Astrocyte (in vitro differentiated cells and primary cell): Measurements from ENCODE around the gene GBA3. TPM values are rescaled to one million over a fixed set of nuclear protein-coding genes. Genes with fewer than 3 reads are reported as not detected.

Source experiments
- DNase-seq: peaks from one replicate; pipeline ENCODE4 v3.0.0-alpha.2; 2010; ENCODE audit warnings: low read depth
- FAIRE-seq: peaks from 2 replicates; lab custom pipeline; 2011; peaks lifted over from hg19 to GRCh38; lab: Jason Lieb, UNC
- H2AFZ ChIP-seq: 2 replicates; pipeline ENCODE4 v1.6.0; 2012; ENCODE audit warnings: low read depth, low read length, inconsistent platforms
- H3K27ac ChIP-seq: 2 replicates; pipeline ENCODE4 v1.5.1; 2011; ENCODE audit warnings: low read depth, low read length, inconsistent platforms
- H3K27me3 ChIP-seq: 2 replicates; pipeline ENCODE4 v1.6.0; 2011; ENCODE audit warnings: low read length, inconsistent platforms; ENCODE audit not compliant: insufficient read depth
- H3K36me3 ChIP-seq: 2 replicates; pipeline ENCODE4 v1.5.1; 2011; ENCODE audit warnings: low read length, inconsistent platforms; ENCODE audit not compliant: insufficient read depth
- H3K4me1 ChIP-seq: 2 replicates; pipeline ENCODE4 v1.5.1; 2011; ENCODE audit warnings: low read length, inconsistent platforms; ENCODE audit not compliant: insufficient read depth
- H3K4me2 ChIP-seq: 2 replicates; pipeline ENCODE4 v1.6.0; 2012; ENCODE audit warnings: low read length, inconsistent platforms
- H3K4me3 ChIP-seq: 2 replicates; pipeline ENCODE4 v1.5.1; 2011; ENCODE audit warnings: low read depth, mild to moderate bottlenecking, low read length, inconsistent platforms; ENCODE audit not compliant: insufficient read depth
- H3K79me2 ChIP-seq: 2 replicates; pipeline ENCODE4 v1.6.0; 2012; ENCODE audit warnings: mild to moderate bottlenecking, low read length, inconsistent platforms; ENCODE audit not compliant: insufficient read depth
- H3K9ac ChIP-seq: 2 replicates; pipeline ENCODE4 v1.6.0; 2012; ENCODE audit warnings: mild to moderate bottlenecking, low read length, inconsistent platforms
- H3K9me3 ChIP-seq: 2 replicates; pipeline ENCODE4 v1.5.1; 2012; ENCODE audit warnings: low read depth, mild to moderate bottlenecking, low read length, inconsistent platforms; ENCODE audit not compliant: insufficient read depth
- H4K20me1 ChIP-seq: 2 replicates; pipeline ENCODE4 v1.6.0; 2012; ENCODE audit warnings: low read length, inconsistent platforms; ENCODE audit not compliant: insufficient read depth
- H3K27ac Mint-ChIP-seq: one replicate; pipeline ENCODE4 v1.8.0; 2021; ENCODE audit warnings: mild to moderate bottlenecking, mixed read lengths; ENCODE audit not compliant: unreplicated experiment
- H3K27me3 Mint-ChIP-seq: one replicate; pipeline ENCODE4 v1.8.0; 2021; ENCODE audit warnings: low read depth, mixed read lengths; ENCODE audit not compliant: unreplicated experiment
- H3K36me3 Mint-ChIP-seq: one replicate; pipeline ENCODE4 v1.8.0; 2021; ENCODE audit warnings: low read depth, mixed read lengths; ENCODE audit not compliant: unreplicated experiment
- H3K4me1 Mint-ChIP-seq: one replicate; pipeline ENCODE4 v1.8.0; 2021; ENCODE audit warnings: low read depth, mixed read lengths; ENCODE audit not compliant: unreplicated experiment
- H3K4me3 Mint-ChIP-seq: one replicate; pipeline ENCODE4 v1.8.0; 2021; ENCODE audit warnings: mild to moderate bottlenecking, moderate library complexity, mixed read lengths; ENCODE audit not compliant: unreplicated experiment
- H3K9me3 Mint-ChIP-seq: one replicate; pipeline ENCODE4 v1.8.0; 2021; ENCODE audit warnings: mild to moderate bottlenecking, mixed read lengths; ENCODE audit not compliant: unreplicated experiment
- EZH2 ChIP-seq: IDR thresholded peaks from 2 replicates; pipeline ENCODE4 v1.6.1; 2012; ENCODE audit warnings: mild to moderate bottlenecking, low read length, inconsistent platforms; ENCODE audit not compliant: insufficient read depth
- total RNA-seq: library from RNA; stranded (reverse); gene quantifications from 2 replicates; pipeline ENCODE4 v1.2.1, GENCODE V29; 2021
- TF ChIP-seq, protein P1 (sequence below): IDR thresholded peaks from 2 replicates; pipeline ENCODE4 v1.5.1; 2011; ENCODE audit warnings: low read depth, mild to moderate bottlenecking, inconsistent platforms, low read length, moderate library complexity; ENCODE audit not compliant: insufficient read depth

GBA3 gene
- total RNA-seq, 1 donor from 2014 or later: not detected

DNA sequence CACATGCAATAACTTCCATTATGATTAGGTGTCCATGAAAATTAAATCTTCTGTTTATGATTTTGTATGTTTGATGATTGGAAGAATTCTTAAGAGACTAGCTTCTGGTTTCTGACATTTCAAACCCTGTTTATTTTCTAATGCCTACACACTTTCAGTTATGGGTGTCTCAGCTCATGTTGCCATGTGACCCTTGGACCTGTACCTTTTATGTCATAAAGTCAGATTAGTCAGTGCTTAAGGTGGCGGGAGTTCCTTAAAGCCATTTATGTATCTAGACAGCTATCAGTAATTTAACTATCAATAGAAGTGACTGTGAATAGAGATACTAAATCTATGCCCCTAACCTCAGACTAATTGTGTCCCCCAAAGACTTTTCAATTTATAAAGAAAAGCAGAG is 155.6 kb downstream of the GBA3 start:
- Histone ChIP-seq H3K4me2 (no peak overlapping the region), H3K4me3 (no peak overlapping the region), H3K27ac (no peak overlapping the region), H3K9me3 (no peaks in the 10 kb centered on the region), H3K36me3 (no peaks in the 10 kb centered on the region), H3K79me2 (no peaks in the 10 kb centered on the region), H3K4me1 (no peaks in the 10 kb centered on the region), H3K27me3 (no peaks in the 10 kb centered on the region), H4K20me1 (no peaks in the 10 kb centered on the region), H3K9ac (no peak overlapping the region), H2AFZ (no peak overlapping the region)
- no peaks in the 10 kb centered on the region for H3K36me3 Mint-ChIP-seq
- no peaks in the 10 kb centered on the region for H3K4me1 Mint-ChIP-seq
- FAIRE-seq (no peak), DNase-seq (no peak)
- no peaks in the 10 kb centered on the region for H3K9me3 Mint-ChIP-seq
- TF ChIP-seq, protein P1, sequence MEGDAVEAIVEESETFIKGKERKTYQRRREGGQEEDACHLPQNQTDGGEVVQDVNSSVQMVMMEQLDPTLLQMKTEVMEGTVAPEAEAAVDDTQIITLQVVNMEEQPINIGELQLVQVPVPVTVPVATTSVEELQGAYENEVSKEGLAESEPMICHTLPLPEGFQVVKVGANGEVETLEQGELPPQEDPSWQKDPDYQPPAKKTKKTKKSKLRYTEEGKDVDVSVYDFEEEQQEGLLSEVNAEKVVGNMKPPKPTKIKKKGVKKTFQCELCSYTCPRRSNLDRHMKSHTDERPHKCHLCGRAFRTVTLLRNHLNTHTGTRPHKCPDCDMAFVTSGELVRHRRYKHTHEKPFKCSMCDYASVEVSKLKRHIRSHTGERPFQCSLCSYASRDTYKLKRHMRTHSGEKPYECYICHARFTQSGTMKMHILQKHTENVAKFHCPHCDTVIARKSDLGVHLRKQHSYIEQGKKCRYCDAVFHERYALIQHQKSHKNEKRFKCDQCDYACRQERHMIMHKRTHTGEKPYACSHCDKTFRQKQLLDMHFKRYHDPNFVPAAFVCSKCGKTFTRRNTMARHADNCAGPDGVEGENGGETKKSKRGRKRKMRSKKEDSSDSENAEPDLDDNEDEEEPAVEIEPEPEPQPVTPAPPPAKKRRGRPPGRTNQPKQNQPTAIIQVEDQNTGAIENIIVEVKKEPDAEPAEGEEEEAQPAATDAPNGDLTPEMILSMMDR: no peak
- no peak for TF ChIP-seq EZH2
- H3K4me3 Mint-ChIP-seq: no peak overlapping the region
- H3K27ac Mint-ChIP-seq: no peak overlapping the region
- H3K27me3 Mint-ChIP-seq: no peaks in the 10 kb centered on the region

DNA sequence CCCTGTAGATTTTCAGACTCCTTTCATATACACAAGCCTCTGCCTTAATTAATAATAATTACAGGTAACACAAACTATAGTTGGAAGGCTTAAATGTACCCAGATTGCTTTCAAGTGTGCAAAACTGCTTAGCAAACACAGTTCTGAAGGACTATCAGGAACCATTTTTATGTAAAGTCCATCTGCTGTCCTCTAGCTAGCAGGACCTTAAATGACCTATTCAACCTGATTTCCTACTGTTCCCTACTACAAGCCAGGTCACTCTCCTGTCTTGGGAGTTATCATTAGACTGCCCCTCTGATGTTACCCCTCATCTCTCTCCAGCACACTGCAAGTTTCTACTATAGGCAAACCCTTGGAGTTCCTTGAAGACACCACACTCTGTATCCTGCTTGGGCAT is 157.3 kb downstream of the GBA3 start:
- Mint-ChIP-seq H3K36me3 (no peaks in the 10 kb centered on the region), H3K9me3 (no peaks in the 10 kb centered on the region), H3K27me3 (no peaks in the 10 kb centered on the region), H3K4me3 (no peak overlapping the region), H3K4me1 (no peaks in the 10 kb centered on the region), H3K27ac (no peak overlapping the region)
- no peak for DNase-seq
- TF ChIP-seq, protein P1: no peak
- no peaks in the 10 kb centered on the region for H3K27me3 ChIP-seq
- no peak for FAIRE-seq
- H4K20me1 ChIP-seq: no peaks in the 10 kb centered on the region
- no peaks in the 10 kb centered on the region for H3K9me3 ChIP-seq
- no peak overlapping the region for H3K27ac ChIP-seq
- H3K36me3 ChIP-seq: no peaks in the 10 kb centered on the region
- no peak overlapping the region for H3K4me3 ChIP-seq
- H3K79me2 ChIP-seq: no peaks in the 10 kb centered on the region
- no peak overlapping the region for H3K9ac ChIP-seq
- H2AFZ ChIP-seq: no peak overlapping the region
- H3K4me1 ChIP-seq: no peaks in the 10 kb centered on the region
- H3K4me2 ChIP-seq: no peak overlapping the region

DNA sequence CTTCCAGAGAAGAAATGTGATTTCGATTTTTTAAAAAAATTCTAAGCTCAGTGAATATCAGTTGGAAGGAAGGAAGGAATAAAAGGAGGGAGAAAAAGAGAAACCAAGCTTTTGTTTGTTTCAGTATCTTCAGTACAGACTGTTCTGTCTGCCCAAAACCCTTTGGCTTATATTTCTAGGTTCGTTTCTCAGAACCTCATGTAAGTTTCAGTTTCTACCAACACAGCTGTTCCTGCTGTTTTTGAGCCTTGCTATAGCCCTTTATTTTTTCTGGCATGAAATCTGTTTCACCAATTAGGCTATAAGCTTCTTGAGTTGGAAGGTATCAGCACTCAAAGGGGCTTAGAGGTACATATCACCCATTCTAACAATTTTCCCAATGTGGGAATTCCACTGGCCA is 157.9 kb downstream of the GBA3 start:
- H3K36me3 ChIP-seq: no peaks in the 10 kb centered on the region
- Mint-ChIP-seq H3K4me3 (no peak overlapping the region), H3K27me3 (no peaks in the 10 kb centered on the region), H3K9me3 (no peaks in the 10 kb centered on the region), H3K36me3 (no peaks in the 10 kb centered on the region), H3K27ac (no peak overlapping the region), H3K4me1 (no peaks in the 10 kb centered on the region)
- H3K9ac ChIP-seq: no peak overlapping the region
- no peaks in the 10 kb centered on the region for H3K9me3 ChIP-seq
- DNase-seq: no peak
- H3K27ac ChIP-seq: no peak overlapping the region
- H4K20me1 ChIP-seq: no peaks in the 10 kb centered on the region
- H2AFZ ChIP-seq: no peak overlapping the region
- H3K4me1 ChIP-seq: no peaks in the 10 kb centered on the region
- FAIRE-seq: no peak
- H3K79me2 ChIP-seq: no peaks in the 10 kb centered on the region
- no peaks in the 10 kb centered on the region for H3K27me3 ChIP-seq
- TF ChIP-seq EZH2: no peak
- H3K4me3 ChIP-seq: no peak overlapping the region
- no peak overlapping the region for H3K4me2 ChIP-seq
